NOMO-1 treated with DMSO at 0.1 percent for 48 hours (cell line): Measurements from ENCODE around the gene ZNF672.
"Not testable (repeated sequence)": the region's sequence is repeated elsewhere in the genome, so short reads cannot be mapped to it uniquely, and the experiment has no call there.

Source experiments
- DNase-seq: peaks from one replicate; lab custom pipeline; 2025; ENCODE audit not compliant: unreplicated experiment; lab: John Stamatoyannopoulos, UW

Gene ZNF672

GRCh38 chr1:248812736-248813425, 25.1 kb upstream of the ZNF672 start:
- DNase-seq, result no peak

GRCh38 chr1:248813546-248813945, 24.5 kb upstream of the ZNF672 start:
- DNase-seq, result no peak

GRCh38 chr1:248814351-248814750, 23.7 kb upstream of the ZNF672 start:
- DNase-seq, result no peak

- DNase-seq, result no peak
Observed at GRCh38 chr1:248815407-248816034, 22.5 kb upstream of the ZNF672 start.

DNA sequence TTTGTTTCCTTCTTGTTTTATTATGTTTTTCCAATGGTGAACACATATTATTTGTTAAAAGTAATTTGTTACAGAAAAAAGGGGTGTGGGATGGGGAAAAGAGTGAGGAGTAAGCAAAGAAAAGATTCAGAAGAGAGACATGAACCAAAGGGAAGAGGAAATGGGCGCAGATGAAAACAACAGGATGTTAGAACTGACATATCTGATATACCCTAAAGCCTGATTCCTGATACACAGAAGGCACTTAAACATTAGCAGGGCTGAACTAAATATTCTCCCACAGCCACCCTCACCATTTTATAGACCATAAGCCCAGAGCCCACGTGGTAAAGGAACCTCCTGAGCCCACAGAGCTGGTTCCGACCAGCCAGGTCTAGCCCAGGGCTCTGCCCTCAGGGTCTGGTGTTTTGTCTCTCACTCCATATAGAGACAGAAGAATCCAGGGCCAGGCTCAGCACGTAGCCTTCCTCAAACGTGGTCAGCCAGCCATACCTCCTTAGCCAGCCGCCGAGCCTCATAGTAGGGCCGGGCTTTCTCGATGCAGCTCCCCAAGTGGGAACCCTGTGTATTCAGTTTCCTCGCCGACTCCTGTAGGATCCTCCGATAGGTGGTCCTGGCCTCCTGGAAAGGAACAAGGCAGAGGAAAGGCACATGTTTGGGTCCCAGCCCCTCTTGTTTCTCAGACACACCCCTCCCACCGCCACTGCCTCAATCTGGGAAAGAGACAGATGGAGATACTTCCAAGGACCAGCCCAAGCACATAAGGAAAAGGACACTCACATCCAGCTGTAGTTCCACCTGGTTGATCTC, 21.8 kb upstream of the ZNF672 start:
- DNase-seq, result no peak

GRCh38 chr1:248817065-248817464, 21.0 kb upstream of the ZNF672 start:
- peak; percentile 96 for DNase-seq

GRCh38 chr1:248818505-248819374, 19.3 kb upstream of the ZNF672 start:
- DNase-seq, result no peak

- no peak for DNase-seq
Observed at GRCh38 chr1:248820041-248820585, 17.9 kb upstream of the ZNF672 start.

DNA sequence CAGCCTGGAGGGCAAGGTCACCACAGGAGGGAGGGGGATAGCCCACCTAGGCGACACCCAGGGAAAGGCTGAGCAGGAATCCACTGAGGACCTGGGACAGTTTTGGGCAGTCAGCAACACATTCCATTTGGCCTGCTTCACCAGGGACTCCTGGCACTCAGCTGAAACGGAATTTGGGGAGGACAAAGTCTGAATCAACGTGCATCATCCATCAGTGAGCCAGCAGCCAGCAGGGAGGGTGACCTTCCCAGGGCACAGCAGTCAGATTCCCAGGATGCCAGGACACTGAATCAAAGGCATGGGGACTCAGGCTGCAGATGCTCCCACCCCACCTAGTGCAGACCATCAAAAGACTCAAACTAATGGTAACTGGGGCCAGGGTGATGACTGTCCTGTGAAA, 16.9 kb upstream of the ZNF672 start:
- no peak for DNase-seq

- no peak for DNase-seq
Observed at GRCh38 chr1:248821641-248822040, 16.4 kb upstream of the ZNF672 start.

DNA sequence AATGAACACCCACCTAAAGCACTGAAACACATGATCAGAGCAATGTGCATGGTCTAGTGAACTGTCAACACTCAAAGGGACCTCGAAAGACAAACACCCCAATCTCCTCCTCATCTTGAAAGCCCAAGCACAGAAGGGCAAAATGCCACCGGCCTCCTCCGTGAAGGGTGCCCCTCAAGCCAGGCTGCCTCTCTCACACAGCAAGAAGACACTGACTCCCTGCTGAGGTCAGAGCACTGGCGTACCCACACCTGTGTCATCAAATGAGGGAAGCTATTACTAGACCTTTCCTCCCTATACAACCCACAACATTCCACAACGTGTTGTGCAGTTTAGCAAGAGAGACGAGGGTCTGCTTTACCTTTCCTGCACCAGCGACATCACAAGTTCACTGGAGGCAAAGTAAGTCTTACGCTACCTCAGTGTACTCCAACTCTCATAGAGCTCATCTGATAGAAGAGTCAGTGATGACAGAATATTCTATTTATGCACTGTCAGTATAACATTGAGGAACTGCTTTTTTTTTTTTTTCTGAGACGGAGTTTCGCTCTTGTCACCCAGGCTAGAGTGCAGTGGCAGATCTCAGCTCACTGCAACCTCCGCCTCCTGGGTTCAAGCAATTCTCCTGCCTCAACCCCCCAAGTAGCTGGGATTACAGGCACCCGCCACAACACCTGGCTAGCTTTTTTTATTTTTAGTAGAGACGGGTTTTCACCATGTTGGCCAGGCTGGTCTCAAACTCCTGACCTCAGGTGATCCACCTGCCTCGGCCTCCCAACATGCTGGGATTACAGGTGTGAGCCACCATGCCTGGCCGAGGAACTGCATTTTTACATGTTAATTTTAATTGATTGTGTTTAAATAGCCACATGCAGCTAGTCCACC, 15.6 kb upstream of the ZNF672 start:
- peak; percentile 78 for DNase-seq

- DNase-seq, result peak; percentile 37
Observed at GRCh38 chr1:248823517-248824001, 14.5 kb upstream of the ZNF672 start.

DNA sequence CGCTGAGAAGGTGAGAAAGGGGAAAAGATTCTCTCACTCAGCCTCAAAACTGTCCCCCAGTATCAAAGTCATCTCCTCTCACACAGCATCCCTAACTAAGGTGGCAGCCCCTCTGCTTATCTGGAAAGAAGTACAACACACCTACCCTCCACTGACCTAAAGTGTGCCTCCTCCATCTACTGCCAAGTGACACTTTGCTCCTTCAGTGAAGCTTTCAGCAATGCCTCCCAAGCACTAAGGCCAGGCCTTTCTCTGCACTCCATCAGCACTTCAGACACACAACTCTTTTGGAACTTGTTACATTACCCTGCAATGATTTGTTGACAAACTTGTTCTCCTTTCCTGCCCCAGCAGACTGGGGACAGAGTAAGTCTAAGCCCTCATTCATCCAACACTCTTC, 13.7 kb upstream of the ZNF672 start:
- no peak for DNase-seq

DNA sequence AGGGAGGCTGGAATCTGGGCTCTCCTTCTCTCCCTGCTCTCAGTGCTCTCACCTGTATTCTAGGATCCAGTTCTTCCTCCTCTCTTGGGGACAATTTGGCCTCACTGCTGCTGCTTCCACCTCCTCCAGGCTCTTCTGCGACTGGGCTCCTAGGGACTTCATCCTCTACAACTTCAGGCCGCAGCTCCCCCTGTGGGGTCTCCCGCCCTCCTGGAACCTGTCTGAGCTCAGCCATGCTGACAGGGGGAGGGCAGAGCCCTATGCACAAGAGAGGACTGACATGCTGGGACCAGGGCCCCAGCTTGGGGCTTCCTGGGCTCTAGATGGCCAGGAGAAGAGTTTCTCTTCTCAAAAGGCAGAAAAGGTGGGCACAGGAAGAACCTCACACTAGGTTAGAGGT, 13.3 kb upstream of the ZNF672 start:
- DNase-seq, result no peak

- DNase-seq, result no peak
Observed at GRCh38 chr1:248825136-248825535, 12.9 kb upstream of the ZNF672 start.

DNA sequence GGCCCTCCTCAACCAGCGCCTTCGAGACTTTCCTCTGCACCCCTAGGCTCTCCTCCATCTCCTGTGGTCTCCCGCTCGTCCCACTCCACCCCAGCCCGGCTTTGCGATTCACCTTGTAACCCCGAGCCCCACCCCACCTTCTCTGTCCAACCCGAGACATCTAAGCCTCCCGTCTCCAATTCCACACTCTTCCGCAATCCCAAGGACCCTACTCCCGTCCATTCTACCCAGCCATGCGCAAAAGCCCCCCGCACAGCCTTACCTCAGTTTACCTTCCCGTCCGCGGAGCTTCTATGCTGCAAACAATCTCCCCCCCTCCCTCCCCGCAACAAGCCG, 12.5 kb upstream of the ZNF672 start:
- no peak for DNase-seq

DNA sequence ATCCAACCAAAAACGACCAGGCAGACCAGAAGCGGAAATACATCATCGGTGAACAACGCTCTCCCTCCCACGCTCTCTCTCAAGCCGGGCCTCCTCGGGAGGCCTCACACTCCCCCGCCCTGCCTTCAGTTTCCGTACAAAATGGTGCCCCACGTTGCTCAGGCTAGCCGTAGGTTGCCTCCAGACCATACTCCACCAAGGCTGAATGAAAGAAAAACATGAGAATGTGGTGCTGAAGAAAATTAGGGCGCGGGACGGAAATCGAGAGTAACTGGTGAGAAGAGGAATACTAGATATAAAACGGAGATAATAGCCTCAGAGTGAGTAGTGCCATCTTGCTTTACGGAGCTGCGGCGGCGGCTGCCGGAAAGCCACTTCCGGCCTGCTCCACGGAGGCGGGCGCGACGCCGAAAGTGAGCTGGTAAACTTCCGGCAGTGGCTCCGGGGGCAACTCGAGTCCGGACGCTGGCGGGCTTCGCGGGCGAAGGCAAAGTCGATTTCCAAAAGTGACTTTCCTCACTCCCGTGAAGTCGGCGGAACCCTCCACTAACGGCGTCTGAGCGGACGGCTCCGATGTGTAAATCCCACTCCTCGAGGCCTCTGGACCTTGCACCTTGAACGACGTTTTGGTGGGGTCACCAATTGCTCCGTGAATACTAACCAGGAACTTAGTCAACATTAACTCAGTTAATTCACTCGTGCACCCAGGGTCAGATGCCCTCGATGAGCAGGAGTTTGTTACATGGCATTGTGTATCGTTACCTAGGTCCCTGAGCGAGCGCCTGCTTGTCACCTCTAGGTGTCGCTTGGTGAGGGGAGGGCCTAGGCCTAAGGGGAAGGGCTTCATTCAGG, 11.9 kb upstream of the ZNF672 start, which contains the start of gene SH3BP5L:
TSS of gene SH3BP5L (minus strand) at position 7 of the 852 bp plus-strand sequence. CDS start 980 bp downstream, outside the sequence.
- DNase-seq, result peak; percentile 95

DNA sequence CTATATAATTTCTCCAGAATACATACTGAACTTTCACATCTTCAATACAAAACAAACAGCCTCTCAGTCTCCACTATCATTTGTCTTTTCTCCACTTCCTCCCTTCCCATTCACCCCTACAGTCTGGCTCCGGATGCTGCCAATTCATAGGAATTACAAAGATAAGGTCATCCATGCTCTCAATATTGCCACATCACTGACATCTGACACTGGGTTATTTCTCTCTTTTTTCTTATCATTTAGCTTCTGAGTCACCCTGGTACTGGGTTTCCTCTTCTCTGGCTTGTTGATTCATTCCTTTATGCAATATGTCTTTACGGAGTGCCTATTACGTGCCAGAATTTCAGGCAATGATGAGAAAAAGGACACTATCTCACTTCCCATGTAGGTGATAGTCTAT, 9.2 kb upstream of the ZNF672 start:
- peak; percentile 94 for DNase-seq

DNA sequence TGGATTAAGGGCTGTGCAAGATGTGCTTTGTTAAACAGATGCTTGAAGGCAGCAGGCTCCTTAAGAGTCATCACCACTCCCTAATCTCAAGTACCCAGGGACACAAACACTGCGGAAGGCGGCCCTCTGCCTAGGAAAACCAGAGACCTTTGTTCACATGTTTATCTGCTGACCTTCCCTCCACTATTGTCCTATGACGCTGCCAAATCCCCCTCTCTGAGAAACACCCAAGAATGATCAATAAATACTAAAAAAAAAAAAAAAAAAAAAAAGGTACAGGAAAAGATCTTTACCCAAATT, 7.4 kb upstream of the ZNF672 start:
- not testable (repeated sequence) for DNase-seq
